Thymus (tissue), 11 donors: Measurements from ENCODE around the gene SAE1. TPM values are rescaled to one million over a fixed set of nuclear protein-coding genes. Genes with fewer than 3 reads are reported as not detected.
A peak's percentile ranks its signal among the peaks of the same experiment; 100 is the strongest.
"Not testable (repeated sequence)": the region's sequence is repeated elsewhere in the genome, so short reads cannot be mapped to it uniquely, and the experiment has no call there.

Source experiments
- DNase-seq, 9 donors: peaks; one replicate each; pipeline ENCODE4 v3.0.0-alpha.2; 2013; ENCODE audit warnings: low spot score in 9 of 9, low read depth in 6 of 9, missing footprints in 1 of 9
- H3K27ac ChIP-seq, 2 donors: one replicate each; pipeline ENCODE4 v1.5.1; 2013; ENCODE audit warnings: control low read depth in 1 of 2, low read depth in 1 of 2, low read length in 1 of 2, mild to moderate bottlenecking in 1 of 2, moderate library complexity in 1 of 2
- H3K27me3 ChIP-seq, 2 donors: one replicate each; pipeline ENCODE4 v1.5.1; 2013; ENCODE audit warnings: low read length in 1 of 2; ENCODE audit not compliant: control insufficient read depth in 2 of 2, insufficient read depth in 1 of 2
- H3K36me3 ChIP-seq, 2 donors: one replicate each; pipeline ENCODE4 v1.5.1; 2013; ENCODE audit warnings: low read length in 1 of 2, mild to moderate bottlenecking in 1 of 2, moderate library complexity in 1 of 2; ENCODE audit not compliant: control insufficient read depth in 2 of 2, insufficient read depth in 2 of 2
- H3K4me1 ChIP-seq, 2 donors: one replicate each; pipeline ENCODE4 v1.5.1; 2013; ENCODE audit warnings: low read length in 2 of 2; ENCODE audit not compliant: control insufficient read depth in 2 of 2, insufficient read depth in 2 of 2
- H3K4me3 ChIP-seq, 2 donors: one replicate each; pipeline ENCODE4 v1.5.1; 2013; ENCODE audit warnings: low read length in 2 of 2, control low read depth in 1 of 2, mild to moderate bottlenecking in 1 of 2
- H3K9me3 ChIP-seq, 2 donors: one replicate each; pipeline ENCODE4 v1.5.1; 2013; ENCODE audit warnings: low read length in 1 of 2, mild to moderate bottlenecking in 1 of 2; ENCODE audit not compliant: control insufficient read depth in 2 of 2, insufficient read depth in 1 of 2
- WGBS: extraction: QIAGEN DNeasy Blood & Tissue Kit; methylation state at CpG from one replicate; pipeline ENCODE4 v1.1.7; 2013; 5-methylcytosine and 5-hydroxymethylcytosine counted together
- polyA plus RNA-seq: library from polyadenylated mRNA; stranded (reverse); fragments of 200-250 nt; gene quantifications from one replicate; pipeline ENCODE4 v1.2.3, GENCODE V29; 2013
- total RNA-seq: library from RNA; stranded (reverse); fragments of 120-200 nt; gene quantifications from one replicate; pipeline ENCODE4 v1.2.4, GENCODE V29; 2013
- donor health status: healthy.

SAE1 gene
- total and polyA plus RNA-seq, 2 donors = 40.5 to 93.3 TPM

- H3K27me3 ChIP-seq, H3K9me3 ChIP-seq, H3K27ac ChIP-seq, H3K4me3 ChIP-seq, DNase-seq: not testable (repeated sequence)
- H3K4me1 ChIP-seq = peaks cover 4 to 20% of the 10 kb centered on the region in 2 donors
- peaks cover 28 to 50% of the 10 kb centered on the region in 2 donors for H3K36me3 ChIP-seq
- 98% methylated on average over 4 of the region's 4 CpGs for WGBS
Measured at GRCh38 chr19:47101116-47101515, 29.5 kb upstream of the SAE1 start.

GRCh38 chr19:47102346-47103060 lies 28.1 kb upstream of the SAE1 start:
- Histone ChIP-seq H3K4me3 (no peak overlapping the region), H3K9me3 (no peaks in the 10 kb centered on the region), H3K4me1 (peaks cover 10 to 26% of the 10 kb centered on the region in 2 donors), H3K27me3 (no peaks in the 10 kb centered on the region), H3K27ac (peak overlapping the region in 1 of 2 donors; percentile 42), H3K36me3 (peaks cover 26 to 48% of the 10 kb centered on the region in 2 donors)
- WGBS = 95% methylated on average over 9 of the region's 9 CpGs
- DNase-seq = no peak

- no peaks in the 10 kb centered on the region for H3K27me3 ChIP-seq
- no peak for DNase-seq
- no peaks in the 10 kb centered on the region for H3K9me3 ChIP-seq
- 95% methylated on average over 9 of the region's 9 CpGs for WGBS
- H3K4me1 ChIP-seq = peaks cover 14 to 37% of the 10 kb centered on the region in 2 donors
- no peak overlapping the region for H3K4me3 ChIP-seq
- H3K27ac ChIP-seq = peak overlapping the region in 1 of 2 donors; percentile 42
- peaks cover 29 to 46% of the 10 kb centered on the region in 2 donors for H3K36me3 ChIP-seq
Measured at GRCh38 chr19:47104680-47105079, 26.0 kb upstream of the SAE1 start.

GRCh38 chr19:47105874-47106273 lies 24.8 kb upstream of the SAE1 start:
- DNase-seq = no peak
- no peaks in the 10 kb centered on the region for H3K27me3 ChIP-seq
- peaks cover 19 to 43% of the 10 kb centered on the region in 2 donors for H3K4me1 ChIP-seq
- H3K27ac ChIP-seq = no peak overlapping the region
- peaks cover 29 to 52% of the 10 kb centered on the region in 2 donors for H3K36me3 ChIP-seq
- 73% methylated on average over 2 of the region's 2 CpGs for WGBS
- no peaks in the 10 kb centered on the region for H3K9me3 ChIP-seq
- no peak overlapping the region for H3K4me3 ChIP-seq

- H3K27me3 ChIP-seq = no peaks in the 10 kb centered on the region
- H3K9me3 ChIP-seq = no peaks in the 10 kb centered on the region
- H3K36me3 ChIP-seq = peaks cover 29 to 52% of the 10 kb centered on the region in 2 donors
- WGBS = 97% methylated on average over 2 of the region's 2 CpGs
- no peak overlapping the region for H3K27ac ChIP-seq
- peaks cover 19 to 43% of the 10 kb centered on the region in 2 donors for H3K4me1 ChIP-seq
- no peak for DNase-seq
- no peak overlapping the region for H3K4me3 ChIP-seq
Measured at GRCh38 chr19:47106821-47107201, 23.8 kb upstream of the SAE1 start.

GRCh38 chr19:47107202-47107952 lies 23.3 kb upstream of the SAE1 start:
- Histone ChIP-seq H3K9me3 (no peaks in the 10 kb centered on the region), H3K27me3 (no peaks in the 10 kb centered on the region), H3K4me1 (peaks cover 19 to 43% of the 10 kb centered on the region in 2 donors), H3K27ac (peak overlapping the region; percentile 56 to 74), H3K36me3 (peaks cover 29 to 51% of the 10 kb centered on the region in 2 donors), H3K4me3 (no peak overlapping the region)
- no peak for DNase-seq
- WGBS = 45% methylated on average over 9 of the region's 9 CpGs

- no peak for DNase-seq
- Histone ChIP-seq H3K36me3 (peaks cover 29 to 44% of the 10 kb centered on the region in 2 donors), H3K4me3 (no peak overlapping the region), H3K27ac (peak overlapping the region; percentile 56 to 74), H3K4me1 (peaks cover 19 to 43% of the 10 kb centered on the region in 2 donors), H3K27me3 (no peaks in the 10 kb centered on the region), H3K9me3 (peaks cover 0 to 5% of the 10 kb centered on the region in 2 donors)
- 93% methylated on average over 9 of the region's 9 CpGs for WGBS
Measured at GRCh38 chr19:47107953-47108746, 22.5 kb upstream of the SAE1 start.

- Histone ChIP-seq H3K27ac (peak overlapping the region; percentile 64 to 99), H3K4me1 (peaks cover 22 to 50% of the 10 kb centered on the region in 2 donors), H3K4me3 (peak overlapping the region in 1 of 2 donors; percentile 79), H3K9me3 (peaks cover 0 to 5% of the 10 kb centered on the region in 2 donors), H3K36me3 (peaks cover 29 to 42% of the 10 kb centered on the region in 2 donors), H3K27me3 (no peaks in the 10 kb centered on the region)
- no peak for DNase-seq
- 53% methylated on average over 2 of the region's 2 CpGs for WGBS
Measured at GRCh38 chr19:47109177-47109540, 21.5 kb upstream of the SAE1 start.
